ENCODE measurements around the gene ELANE.

Gene ELANE

DNA sequence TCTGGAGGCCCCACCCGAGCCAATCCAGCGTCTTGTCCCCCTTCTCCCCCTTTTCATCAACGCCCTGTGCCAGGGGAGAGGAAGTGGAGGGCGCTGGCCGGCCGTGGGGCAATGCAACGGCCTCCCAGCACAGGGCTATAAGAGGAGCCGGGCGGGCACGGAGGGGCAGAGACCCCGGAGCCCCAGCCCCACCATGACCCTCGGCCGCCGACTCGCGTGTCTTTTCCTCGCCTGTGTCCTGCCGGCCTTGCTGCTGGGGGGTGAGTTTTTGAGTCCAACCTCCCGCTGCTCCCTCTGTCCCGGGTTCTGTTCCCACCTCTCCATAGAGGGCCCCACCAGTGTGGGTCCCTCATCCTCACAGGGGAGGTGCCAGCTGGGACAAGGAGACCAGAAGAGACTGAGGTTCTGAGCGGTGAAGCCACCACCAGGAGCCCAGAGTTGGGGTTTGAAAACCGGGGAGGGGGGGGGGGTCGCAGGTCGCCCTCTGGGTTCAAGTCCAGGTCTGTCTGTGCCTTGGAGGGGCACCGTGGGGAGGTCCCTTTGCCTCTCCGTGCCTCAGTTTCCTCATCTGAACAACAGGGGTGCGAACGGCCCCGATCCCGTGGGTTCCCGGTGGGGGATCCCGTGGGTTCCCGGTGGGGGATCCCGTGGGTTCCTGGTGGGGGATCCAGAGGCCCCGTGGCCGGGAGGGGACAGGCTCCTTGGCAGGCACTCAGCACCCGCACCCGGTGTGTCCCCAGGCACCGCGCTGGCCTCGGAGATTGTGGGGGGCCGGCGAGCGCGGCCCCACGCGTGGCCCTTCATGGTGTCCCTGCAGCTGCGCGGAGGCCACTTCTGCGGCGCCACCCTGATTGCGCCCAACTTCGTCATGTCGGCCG is at the start of gene ELANE:
TSS of gene ELANE (plus strand) at position 168 of the 878 bp plus-strand sequence. CDS start at position 194, 26 bp downstream.
- no peak for FAIRE-seq

DNA sequence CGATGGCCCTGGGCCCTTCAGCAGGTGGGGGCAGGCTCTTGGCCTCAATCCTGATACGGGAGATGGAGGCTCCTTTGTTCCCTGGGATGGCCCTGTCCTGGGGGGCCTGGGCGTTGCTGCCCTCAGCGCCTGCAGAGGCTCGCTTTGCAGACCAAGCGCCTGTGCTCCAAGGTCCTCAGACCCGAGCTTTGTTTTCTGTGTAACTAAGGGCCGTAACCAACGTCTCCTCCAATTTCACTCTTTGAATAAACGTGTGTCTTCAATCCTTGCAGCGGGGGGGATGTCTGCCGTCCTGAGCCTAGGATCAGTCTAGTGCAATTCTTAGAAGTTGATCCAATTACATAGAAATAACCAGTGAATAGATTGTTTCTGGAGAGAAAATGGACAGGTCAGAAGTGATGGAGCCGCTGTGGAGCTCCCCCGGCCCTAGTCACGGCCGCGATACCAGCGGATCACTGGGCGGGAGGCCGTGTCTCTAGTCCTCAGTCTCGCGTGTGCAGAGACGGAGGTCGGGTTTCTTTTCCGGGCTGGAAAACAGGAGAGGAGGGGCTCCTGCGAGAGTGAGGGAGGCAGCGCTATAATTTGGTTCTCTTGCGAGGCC is 49.5 kb upstream of the ELANE start:
- FAIRE-seq, result no peak

DNA sequence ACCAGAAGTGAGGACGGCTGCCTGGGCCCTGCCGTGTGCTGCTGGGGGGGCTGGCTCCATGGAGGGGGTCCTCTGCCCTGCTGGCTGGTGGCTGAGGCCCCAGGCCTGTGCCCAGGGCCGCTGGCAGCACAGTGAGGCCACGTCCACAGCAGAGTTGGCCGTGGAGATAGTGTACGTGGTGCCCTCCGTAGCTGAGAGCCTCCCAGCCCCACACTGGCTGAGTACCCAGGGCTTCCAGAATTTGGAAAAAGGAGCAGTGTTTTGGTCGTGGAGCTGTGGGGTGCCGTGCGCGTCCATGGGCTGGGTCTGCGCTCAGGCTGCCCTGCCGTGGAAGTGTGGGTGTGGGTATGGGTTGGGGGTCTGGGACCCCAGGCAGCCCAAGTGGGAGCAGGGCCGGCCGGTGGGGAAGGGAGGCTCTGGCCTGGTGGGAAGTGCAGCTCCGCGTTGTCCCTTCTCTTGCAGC is 49.0 kb upstream of the ELANE start:
- FAIRE-seq, result no peak

DNA sequence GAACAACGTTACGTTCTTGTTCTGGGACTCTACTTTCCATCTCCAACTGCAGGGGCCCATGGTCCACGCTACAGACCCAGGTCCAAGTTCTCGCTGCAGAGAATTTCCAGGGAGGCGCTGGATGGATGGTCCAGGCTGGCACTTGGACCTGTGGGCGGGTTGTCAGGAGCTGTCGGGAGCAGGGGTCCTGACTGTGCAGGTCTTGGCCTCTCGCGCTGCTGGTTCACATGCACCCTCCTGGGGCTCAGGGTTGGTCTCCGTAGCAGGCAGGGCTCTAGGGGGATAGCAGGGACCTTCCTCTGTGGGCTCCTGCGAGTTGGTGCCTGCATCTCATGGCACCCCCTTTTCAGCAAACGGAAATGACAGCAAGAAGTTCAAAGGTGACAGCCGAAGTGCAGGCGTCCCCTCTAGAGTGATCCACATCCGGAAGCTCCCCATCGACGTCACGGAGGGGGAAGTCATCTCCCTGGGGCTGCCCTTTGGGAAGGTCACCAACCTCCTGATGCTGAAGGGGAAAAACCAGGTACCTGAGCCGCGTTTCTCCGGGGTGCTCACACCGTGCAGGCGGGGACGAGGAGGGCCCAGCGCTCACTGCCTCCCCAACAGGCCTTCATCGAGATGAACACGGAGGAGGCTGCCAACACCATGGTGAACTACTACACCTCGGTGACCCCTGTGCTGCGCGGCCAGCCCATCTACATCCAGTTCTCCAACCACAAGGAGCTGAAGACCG is 48.3 kb upstream of the ELANE start:
- no peak for FAIRE-seq

DNA sequence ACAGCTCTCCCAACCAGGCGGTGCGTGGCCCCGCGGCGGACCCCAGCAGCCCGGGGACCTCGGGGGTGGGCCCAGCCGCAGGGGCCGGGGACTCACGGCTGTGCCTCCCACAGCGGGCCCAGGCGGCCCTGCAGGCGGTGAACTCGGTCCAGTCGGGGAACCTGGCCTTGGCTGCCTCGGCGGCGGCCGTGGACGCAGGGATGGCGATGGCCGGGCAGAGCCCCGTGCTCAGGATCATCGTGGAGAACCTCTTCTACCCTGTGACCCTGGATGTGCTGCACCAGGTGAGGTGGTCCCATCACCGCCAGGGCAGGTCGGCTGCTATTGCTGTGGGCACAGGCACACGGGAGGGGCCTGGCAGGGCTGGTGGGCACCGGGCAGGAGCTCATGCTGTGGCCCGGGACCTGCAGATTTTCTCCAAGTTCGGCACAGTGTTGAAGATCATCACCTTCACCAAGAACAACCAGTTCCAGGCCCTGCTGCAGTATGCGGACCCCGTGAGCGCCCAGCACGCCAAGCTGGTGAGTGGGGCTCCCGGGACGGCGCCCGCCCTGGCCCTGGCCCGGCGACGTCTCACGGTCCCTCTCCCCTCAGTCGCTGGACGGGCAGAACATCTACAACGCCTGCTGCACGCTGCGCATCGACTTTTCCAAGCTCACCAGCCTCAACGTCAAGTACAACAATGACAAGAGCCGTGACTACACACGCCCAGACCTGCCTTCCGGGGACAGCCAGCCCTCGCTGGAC is 47.5 kb upstream of the ELANE start:
- FAIRE-seq, result no peak

DNA sequence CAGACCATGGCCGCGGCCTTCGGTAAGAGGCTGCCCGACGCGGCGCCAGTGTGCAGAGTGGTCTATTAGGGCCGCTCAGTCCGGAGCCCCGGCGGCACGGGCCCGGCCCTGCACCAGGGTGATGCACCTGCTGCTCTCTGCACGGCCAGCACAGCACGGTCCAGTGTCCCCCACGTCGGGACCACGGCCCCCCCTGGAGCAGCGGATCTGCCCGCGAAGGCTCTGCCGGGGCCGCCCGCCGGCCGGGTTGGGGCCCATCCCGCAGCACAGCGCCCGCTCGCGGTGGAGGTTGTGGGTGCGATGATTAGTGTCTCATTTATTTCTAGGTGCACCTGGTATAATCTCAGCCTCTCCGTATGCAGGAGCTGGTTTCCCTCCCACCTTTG is 46.9 kb upstream of the ELANE start:
- FAIRE-seq, result no peak

DNA sequence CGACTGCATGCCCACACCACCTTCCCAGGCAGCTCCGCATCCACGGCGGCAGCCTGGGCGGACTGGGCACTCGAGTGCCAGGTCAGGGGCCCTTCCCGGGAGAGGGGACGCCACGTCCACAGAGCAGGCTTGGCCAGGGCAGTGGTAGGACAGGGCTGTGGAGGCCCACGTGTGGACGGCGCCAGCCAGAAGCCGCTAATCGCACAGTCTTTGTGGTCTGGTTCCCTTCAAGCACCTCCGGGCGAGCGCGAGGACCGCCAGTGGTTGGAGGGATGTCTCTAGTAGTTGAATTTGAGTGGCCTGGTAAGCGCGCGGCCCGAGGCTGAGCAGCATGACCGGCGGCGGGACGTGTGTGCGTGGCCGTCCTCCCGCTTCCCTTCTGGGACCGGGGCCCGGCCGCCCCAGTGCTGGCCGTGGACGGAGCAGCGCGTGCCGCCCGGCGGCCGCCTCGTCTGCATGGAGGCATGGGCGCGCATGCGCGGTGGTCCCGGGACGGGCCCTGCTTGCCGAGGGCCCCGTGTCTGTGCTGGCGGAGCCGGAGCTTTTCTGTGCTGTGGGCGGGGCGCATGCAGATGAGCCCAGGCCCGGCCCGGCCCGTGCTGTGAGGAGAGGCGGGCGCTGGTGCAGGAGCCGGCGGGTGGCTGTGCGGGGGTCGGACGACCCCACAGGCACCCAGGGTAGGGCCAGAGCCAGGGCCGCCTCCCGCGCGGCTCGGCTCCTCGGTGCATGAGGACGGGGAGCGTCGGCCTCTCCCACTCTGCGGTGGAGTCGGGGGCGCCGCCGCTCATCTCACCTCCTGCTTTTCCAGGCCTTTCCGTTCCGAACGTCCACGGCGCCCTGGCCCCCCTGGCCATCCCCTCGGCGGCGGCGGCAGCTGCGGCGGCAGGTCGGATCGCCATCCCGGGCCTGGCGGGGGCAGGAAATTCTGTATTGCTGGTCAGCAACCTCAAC is 46.2 kb upstream of the ELANE start:
- no peak for FAIRE-seq

DNA sequence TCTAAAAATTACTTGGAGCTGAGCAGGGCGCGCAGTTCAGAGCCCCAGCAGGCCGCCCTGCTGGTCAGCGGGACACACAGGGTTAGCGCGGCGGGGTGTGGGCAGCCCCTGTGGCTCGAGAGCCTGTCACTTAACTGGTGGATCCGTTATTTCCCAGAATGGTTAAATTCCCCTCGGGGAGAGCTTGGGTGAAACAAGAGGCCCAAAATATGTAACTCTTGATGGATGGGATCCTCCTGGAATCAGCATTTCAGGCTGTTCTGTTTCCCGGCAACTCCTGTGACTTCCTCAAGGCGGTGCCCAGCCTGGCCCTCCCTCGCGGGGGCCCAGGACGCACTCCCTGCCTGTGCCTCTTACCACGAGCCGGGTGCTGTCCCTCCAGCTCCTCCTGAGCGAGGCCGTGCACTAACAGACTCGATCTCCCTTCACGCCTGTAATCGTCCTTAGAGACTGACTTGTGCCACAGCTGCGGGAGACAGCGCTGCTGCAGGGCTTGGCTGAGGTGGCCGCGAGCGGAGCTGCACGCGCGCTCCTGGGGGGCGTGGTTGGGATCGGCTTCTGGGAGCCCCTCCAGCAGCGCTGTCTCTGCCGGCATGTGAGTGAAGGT is 45.2 kb upstream of the ELANE start:
- FAIRE-seq, result no peak

DNA sequence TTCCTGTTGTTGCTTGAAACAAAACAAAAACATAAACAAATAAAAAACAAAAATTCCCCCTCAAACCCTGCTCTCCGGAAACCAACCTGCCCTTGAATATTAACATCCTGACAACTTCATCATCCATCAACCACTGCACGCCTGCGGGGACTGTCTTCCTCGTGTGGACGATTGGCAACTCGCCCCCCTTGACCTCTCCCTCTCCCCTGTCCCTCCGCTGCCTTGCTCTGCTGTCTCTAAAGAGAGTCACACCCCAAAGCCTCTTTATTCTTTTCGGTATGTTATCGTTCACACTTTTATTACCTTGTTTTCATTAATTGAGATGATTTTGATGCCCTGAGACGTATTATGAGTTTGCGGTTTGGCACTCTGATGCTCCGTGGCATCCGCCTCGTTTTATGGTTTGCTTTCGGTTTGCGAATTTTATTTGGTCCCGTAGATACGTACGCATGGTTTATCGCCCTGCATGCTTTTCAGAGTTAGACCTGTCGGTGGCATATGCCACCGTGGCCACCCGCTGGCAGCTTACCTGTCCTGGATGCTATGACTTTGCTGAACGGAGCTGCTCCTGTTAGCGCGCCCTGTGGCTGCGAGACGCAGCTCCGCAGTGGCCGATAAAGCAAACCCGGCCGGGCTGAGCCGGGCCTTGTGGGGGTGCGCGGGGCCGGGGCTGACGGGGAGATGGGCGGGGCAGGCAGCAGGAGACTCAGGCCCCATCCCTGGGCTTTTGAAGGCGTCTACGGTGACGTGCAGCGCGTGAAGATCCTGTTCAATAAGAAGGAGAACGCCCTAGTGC is 44.3 kb upstream of the ELANE start:
- no peak for FAIRE-seq

DNA sequence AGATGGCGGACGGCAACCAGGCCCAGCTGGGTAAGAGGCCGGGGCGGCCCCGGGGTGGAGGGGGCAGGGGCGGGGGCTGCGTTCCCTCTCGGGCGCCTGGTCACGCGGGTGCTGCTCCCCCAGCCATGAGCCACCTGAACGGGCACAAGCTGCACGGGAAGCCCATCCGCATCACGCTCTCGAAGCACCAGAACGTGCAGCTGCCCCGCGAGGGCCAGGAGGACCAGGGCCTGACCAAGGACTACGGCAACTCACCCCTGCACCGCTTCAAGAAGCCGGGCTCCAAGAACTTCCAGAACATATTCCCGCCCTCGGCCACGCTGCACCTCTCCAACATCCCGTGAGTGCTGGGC is 43.7 kb upstream of the ELANE start:
- no peak for FAIRE-seq

DNA sequence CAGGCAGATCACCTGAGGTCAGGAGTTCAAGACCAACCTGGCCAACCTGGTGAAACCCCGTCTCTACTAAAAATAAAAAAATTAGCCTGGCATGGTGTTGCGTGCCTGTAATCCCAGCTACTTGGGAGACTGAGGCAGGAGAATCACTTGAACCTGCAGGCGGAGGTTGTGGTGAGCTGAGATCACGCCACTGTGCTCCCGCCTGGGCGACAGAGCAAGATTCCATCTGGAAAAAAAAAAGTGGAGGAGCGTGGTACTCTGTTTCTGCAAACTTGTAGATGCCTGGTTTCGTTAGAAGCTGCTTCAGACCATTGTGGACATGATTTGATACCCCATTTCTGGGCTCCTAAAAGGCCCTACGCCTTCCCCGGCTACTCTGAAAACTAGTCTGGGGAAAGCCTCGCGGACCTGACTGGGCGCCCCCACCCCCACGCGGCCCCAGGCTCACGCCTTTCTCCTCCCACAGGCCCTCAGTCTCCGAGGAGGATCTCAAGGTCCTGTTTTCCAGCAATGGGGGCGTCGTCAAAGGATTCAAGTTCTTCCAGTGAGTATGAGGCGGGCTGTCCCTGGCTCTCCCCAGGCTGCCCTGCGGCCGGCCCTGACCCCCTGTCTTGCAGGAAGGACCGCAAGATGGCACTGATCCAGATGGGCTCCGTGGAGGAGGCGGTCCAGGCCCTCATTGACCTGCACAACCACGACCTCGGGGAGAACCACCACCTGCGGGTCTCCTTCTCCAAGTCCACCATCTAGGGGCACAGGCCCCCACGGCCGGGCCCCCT is 41.8 kb upstream of the ELANE start:
- no peak for FAIRE-seq

DNA sequence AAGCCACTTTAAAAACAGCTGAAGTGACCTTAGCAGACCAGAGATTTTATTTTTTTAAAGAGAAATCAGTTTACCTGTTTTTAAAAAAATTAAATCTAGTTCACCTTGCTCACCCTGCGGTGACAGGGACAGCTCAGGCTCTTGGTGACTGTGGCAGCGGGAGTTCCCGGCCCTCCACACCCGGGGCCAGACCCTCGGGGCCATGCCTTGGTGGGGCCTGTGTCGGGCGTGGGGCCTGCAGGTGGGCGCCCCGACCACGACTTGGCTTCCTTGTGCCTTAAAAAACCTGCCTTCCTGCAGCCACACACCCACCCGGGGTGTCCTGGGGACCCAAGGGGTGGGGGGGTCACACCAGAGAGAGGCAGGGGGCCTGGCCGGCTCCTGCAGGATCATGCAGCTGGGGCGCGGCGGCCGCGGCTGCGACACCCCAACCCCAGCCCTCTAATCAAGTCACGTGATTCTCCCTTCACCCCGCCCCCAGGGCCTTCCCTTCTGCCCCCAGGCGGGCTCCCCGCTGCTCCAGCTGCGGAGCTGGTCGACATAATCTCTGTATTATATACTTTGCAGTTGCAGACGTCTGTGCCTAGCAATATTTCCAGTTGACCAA is 41.1 kb upstream of the ELANE start:
- no peak for FAIRE-seq

DNA sequence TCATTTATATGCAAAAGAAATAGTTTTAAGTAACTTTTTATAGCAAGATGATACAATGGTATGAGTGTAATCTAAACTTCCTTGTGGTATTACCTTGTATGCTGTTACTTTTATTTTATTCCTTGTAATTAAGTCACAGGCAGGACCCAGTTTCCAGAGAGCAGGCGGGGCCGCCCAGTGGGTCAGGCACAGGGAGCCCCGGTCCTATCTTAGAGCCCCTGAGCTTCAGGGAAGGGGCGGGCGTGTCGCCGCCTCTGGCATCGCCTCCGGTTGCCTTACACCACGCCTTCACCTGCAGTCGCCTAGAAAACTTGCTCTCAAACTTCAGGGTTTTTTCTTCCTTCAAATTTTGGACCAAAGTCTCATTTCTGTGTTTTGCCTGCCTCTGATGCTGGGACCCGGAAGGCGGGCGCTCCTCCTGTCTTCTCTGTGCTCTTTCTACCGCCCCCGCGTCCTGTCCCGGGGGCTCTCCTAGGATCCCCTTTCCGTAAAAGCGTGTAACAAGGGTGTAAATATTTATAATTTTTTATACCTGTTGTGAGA is 40.5 kb upstream of the ELANE start:
- FAIRE-seq, result no peak

DNA sequence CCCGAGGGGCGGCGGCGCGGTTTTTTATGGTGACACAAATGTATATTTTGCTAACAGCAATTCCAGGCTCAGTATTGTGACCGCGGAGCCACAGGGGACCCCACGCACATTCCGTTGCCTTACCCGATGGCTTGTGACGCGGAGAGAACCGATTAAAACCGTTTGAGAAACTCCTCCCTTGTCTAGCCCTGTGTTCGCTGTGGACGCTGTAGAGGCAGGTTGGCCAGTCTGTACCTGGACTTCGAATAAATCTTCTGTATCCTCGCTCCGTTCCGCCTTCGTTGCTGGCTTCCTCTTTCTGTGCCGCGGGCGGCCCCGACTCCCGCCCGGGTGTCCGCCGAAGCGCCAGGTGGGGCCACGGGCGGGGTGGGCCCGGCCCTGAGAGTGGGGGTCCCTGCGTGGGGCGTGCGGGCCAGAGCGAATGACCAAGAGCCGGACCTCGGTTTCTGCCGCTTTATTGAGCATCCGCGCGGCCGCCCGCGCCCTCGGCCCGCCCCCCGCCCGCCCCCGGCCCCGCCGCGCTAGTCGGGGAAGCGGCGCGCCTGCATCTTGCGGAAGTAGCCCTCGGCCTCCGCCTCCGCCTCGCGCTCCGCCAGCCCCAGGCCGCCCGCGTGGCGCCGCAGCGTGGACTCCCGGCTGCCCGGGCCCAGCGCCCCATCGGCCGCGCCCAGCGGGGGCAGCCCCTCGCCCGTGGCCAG is 39.9 kb upstream of the ELANE start:
- no peak for FAIRE-seq

DNA sequence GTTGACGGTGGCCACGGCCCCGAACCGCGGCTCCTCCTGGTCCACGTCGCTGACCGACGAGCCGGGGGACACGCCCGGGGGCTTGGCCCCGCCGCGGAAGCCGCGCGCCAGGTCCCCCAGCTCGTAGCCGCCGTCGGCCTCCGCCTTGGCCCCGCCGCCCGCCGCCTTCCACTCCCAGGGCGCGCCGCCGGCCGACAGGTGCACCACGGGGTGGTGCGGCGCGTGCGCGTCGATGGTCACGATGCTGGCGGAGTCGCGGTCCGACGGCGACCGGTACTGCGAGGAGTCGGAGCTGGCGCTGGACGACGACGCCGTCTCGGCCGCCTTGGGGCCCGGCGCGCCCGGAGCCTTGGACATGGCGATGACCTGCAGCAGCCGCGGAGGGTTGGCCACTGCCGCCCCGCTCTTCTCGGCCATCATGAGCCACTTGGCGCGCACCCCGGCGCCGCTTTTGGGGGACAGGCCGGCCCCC is 39.3 kb upstream of the ELANE start:
- no peak for FAIRE-seq

DNA sequence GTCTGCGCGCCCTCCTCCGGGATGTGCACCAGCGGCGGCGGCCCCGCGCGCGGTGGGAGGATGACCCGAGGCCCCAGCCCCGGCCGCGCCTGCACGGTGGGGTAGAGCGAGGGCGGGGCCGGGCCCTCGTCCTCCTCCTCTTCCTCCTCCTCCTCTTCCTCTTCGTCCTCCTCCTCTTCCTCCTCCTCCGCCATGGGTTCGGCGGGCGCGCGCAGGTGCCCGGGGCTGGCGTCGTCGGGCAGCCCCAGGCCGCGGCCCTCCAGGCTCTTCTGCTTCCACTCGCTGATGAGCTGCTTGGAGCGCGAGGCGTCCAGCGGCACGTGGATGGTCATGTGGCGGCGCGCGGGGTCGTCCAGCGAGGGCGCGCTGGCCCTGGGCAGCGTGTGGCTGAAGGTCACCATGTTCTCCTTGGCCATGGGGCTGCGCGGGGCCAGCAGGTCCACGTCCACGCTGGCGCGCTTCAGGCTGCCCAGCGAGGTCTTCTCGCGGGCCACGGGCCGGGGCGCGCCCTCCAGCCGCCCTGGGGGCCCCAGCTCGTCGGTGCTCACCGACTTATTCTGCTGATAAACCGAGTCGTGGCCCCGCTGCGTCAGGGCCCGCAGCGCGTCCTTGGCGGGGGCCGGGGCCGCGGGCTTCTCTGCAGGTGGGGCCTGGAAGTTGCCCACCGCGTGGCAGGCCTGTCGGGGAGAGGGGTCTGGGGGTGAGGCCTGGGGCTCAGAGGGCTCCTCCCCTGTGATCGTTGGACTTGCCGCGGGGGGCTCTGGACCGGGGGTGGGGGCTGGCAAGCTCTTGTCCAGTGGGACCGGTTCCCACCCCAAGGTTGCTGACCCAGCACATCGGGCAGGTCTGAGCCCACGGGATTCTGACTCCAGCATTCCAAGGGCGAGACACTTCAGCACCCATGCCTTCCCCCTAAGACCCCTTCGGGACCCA is 38.6 kb upstream of the ELANE start:
- no peak for FAIRE-seq

Data from colon (tissue), 2 donors.